HepG2 (cell line): ENCODE results near the gene HSD17B11. TPM values are rescaled to one million over a fixed set of nuclear protein-coding genes. Genes with fewer than 3 reads are reported as not detected.

Experiments used
- IKZF4 ChIP-seq: sonication (generic); formaldehyde crosslinking; IDR thresholded peaks from 2 replicates; pipeline ENCODE4 v1.5.1; 2020; ENCODE audit warnings: borderline replicate concordance, mild to moderate bottlenecking, low read depth, missing genetic modification reagents; ENCODE audit errors: not compliant biosample characterization
- MYC ChIP-seq: sonication (generic); formaldehyde crosslinking; IDR thresholded peaks from 2 replicates; pipeline ENCODE4 v1.9.0; 2021; ENCODE audit warnings: missing genetic modification reagents, borderline replicate concordance
- polyA plus RNA-seq, 8 experiments: library from polyadenylated mRNA; depleted of rRNA in 3 of 8; stranded (reverse) in 7 of 8; unstranded in 1 of 8; fragments of >200 nt; fragmentation: Illumina TruSeq in 4 of 8; extraction: Trizol in 4 of 8; gene quantifications; 2 replicates each; pipeline versions ENCODE4 v1.2.1 to v1.2.3, GENCODE V29; 2011 to 2016; ENCODE audit warnings: low read depth in 4 of 8, missing spikeins in 1 of 8, mixed read lengths in 1 of 8; ENCODE audit not compliant: insufficient read depth in 1 of 8
- total RNA-seq, 5 experiments: library from RNA; depleted of rRNA; stranded (reverse); fragments of >200 nt; fragmentation: Illumina TruSeq; extraction: Trizol; gene quantifications; 2 replicates each; pipeline ENCODE4 v1.2.3, GENCODE V29; 2016; ENCODE audit warnings: low read depth in 1 of 5
- TF ChIP-seq, protein P1 (sequence below): sonication (generic); formaldehyde crosslinking; IDR thresholded peaks from 2 replicates; pipeline ENCODE4 v1.4.0; 2020; ENCODE audit warnings: mild to moderate bottlenecking, missing genetic modification reagents
- TF ChIP-seq, protein P2 (sequence below): sonication (generic); formaldehyde crosslinking; IDR thresholded peaks from 2 replicates; pipeline ENCODE4 v1.4.0; 2020; ENCODE audit warnings: missing genetic modification reagents, mild to moderate bottlenecking, borderline replicate concordance
- TF ChIP-seq, protein P3 (sequence below), 2 experiments: IDR thresholded peaks; 2 replicates each; pipeline ENCODE4 v1.6.1; 2011 to 2012; ENCODE audit warnings: low read length in 2 of 2, borderline replicate concordance in 1 of 2, low read depth in 1 of 2, mild to moderate bottlenecking in 1 of 2, moderate library complexity in 1 of 2

The HSD17B11 gene
- total and polyA plus RNA-seq, 2 of the 13 experiments (the other 11 are each of a cell fraction or from before 2014, with no cell fraction given) = 121 to 158 TPM

DNA sequence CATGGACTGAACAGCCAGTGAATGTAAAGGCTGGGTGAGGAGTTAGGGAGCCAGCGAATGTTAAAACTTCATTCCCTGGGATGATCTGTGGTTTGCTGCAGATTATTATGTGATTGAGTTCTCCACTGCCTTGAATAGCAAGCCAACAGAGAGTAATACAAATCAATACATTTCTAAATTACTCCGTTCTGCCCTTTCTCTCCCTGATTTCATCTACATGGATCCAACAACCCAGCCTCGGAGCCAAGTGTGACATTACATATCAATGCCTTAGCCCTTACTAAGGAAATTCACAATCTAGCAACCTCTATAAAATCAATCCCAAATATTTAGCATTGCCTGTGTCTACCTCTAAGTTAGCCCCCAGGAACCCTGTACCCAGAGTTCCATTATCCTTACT is 79.3 kb downstream of the HSD17B11 start (continued):
- TF ChIP-seq MYC (CRISPR knock-in tag) (no peak), IKZF4 (no peak)
- TF ChIP-seq, protein P1, sequence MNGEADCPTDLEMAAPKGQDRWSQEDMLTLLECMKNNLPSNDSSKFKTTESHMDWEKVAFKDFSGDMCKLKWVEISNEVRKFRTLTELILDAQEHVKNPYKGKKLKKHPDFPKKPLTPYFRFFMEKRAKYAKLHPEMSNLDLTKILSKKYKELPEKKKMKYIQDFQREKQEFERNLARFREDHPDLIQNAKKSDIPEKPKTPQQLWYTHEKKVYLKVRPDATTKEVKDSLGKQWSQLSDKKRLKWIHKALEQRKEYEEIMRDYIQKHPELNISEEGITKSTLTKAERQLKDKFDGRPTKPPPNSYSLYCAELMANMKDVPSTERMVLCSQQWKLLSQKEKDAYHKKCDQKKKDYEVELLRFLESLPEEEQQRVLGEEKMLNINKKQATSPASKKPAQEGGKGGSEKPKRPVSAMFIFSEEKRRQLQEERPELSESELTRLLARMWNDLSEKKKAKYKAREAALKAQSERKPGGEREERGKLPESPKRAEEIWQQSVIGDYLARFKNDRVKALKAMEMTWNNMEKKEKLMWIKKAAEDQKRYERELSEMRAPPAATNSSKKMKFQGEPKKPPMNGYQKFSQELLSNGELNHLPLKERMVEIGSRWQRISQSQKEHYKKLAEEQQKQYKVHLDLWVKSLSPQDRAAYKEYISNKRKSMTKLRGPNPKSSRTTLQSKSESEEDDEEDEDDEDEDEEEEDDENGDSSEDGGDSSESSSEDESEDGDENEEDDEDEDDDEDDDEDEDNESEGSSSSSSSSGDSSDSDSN (CRISPR knock-in tag) = no peak
- TF ChIP-seq, protein P2, sequence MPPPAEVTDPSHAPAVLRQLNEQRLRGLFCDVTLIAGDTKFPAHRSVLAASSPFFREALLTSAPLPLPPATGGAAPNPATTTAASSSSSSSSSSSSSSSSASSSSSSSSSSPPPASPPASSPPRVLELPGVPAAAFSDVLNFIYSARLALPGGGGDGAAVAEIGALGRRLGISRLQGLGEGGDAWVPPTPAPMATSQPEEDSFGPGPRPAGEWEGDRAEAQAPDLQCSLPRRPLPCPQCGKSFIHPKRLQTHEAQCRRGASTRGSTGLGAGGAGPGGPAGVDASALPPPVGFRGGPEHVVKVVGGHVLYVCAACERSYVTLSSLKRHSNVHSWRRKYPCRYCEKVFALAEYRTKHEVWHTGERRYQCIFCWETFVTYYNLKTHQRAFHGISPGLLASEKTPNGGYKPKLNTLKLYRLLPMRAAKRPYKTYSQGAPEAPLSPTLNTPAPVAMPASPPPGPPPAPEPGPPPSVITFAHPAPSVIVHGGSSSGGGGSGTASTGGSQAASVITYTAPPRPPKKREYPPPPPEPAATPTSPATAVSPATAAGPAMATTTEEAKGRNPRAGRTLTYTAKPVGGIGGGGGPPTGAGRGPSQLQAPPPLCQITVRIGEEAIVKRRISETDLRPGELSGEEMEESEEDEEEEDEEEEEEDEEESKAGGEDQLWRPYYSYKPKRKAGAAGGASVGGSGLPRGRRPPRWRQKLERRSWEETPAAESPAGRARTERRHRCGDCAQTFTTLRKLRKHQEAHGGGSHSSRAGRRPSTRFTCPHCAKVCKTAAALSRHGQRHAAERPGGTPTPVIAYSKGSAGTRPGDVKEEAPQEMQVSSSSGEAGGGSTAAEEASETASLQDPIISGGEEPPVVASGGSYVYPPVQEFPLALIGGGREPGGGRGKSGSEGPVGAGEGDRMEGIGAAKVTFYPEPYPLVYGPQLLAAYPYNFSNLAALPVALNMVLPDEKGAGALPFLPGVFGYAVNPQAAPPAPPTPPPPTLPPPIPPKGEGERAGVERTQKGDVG (CRISPR knock-in tag) = no peak
- TF ChIP-seq, protein P3, sequence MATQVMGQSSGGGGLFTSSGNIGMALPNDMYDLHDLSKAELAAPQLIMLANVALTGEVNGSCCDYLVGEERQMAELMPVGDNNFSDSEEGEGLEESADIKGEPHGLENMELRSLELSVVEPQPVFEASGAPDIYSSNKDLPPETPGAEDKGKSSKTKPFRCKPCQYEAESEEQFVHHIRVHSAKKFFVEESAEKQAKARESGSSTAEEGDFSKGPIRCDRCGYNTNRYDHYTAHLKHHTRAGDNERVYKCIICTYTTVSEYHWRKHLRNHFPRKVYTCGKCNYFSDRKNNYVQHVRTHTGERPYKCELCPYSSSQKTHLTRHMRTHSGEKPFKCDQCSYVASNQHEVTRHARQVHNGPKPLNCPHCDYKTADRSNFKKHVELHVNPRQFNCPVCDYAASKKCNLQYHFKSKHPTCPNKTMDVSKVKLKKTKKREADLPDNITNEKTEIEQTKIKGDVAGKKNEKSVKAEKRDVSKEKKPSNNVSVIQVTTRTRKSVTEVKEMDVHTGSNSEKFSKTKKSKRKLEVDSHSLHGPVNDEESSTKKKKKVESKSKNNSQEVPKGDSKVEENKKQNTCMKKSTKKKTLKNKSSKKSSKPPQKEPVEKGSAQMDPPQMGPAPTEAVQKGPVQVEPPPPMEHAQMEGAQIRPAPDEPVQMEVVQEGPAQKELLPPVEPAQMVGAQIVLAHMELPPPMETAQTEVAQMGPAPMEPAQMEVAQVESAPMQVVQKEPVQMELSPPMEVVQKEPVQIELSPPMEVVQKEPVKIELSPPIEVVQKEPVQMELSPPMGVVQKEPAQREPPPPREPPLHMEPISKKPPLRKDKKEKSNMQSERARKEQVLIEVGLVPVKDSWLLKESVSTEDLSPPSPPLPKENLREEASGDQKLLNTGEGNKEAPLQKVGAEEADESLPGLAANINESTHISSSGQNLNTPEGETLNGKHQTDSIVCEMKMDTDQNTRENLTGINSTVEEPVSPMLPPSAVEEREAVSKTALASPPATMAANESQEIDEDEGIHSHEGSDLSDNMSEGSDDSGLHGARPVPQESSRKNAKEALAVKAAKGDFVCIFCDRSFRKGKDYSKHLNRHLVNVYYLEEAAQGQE (IDR thresholded peaks at IDR 0.05; ENCODE audit: borderline replicate concordance in 1 of 2, low read depth in 1 of 2, low read length in 2 of 2) = no peak
- TF ChIP-seq, all 625 proteins: peak for 0
